Activated CD4-positive, alpha-beta T cell treated with anti-CD3 and anti-CD28 coated beads, Interleukin-2, amount 10 ng/mL, durations not matched to agents 24 days and 14 days (primary cell): ENCODE results near the gene FSCN2. TPM values are rescaled to one million over a fixed set of nuclear protein-coding genes. Genes with fewer than 3 reads are reported as not detected.

Experiments used
- DNase-seq: peaks from one replicate; pipeline ENCODE4 v3.0.0; 2022
- H3K27ac Mint-ChIP-seq: one replicate; pipeline ENCODE4 v1.8.0; 2022; ENCODE audit warnings: mild to moderate bottlenecking, mixed read lengths
- H3K27me3 Mint-ChIP-seq: one replicate; pipeline ENCODE4 v1.8.0; 2022; ENCODE audit warnings: mixed read lengths
- H3K36me3 Mint-ChIP-seq: one replicate; pipeline ENCODE4 v1.8.0; 2022; ENCODE audit warnings: low read depth, mild to moderate bottlenecking, mixed read lengths
- H3K4me1 Mint-ChIP-seq: one replicate; pipeline ENCODE4 v1.8.0; 2021; ENCODE audit warnings: mixed read lengths
- H3K4me3 Mint-ChIP-seq: one replicate; pipeline ENCODE4 v1.8.0; 2022; ENCODE audit warnings: mild to moderate bottlenecking, moderate library complexity, mixed read lengths
- H3K9me3 Mint-ChIP-seq: one replicate; pipeline ENCODE4 v1.8.0; 2021; ENCODE audit warnings: mixed read lengths
- intact Hi-C: fragments of 100-400 bp; cut with micrococcal nuclease; formaldehyde crosslinking; loops from one replicate; pipeline ENCODE4 v1.15.1; 2023
- total RNA-seq: library from RNA; stranded (reverse); gene quantifications from 2 replicates; pipeline ENCODE4 v1.2.3, GENCODE V29; 2022

The FSCN2 gene
- total RNA-seq, 1 donor from 2014 or later, result 0.51 TPM

- no peaks in the 10 kb centered on the region for H3K9me3 Mint-ChIP-seq
- H3K27me3 Mint-ChIP-seq, result no peaks in the 10 kb centered on the region
- DNase-seq, result no peak
- intact Hi-C loops, result no loop called here
- H3K4me3 Mint-ChIP-seq, result no peak overlapping the region
- H3K27ac Mint-ChIP-seq, result peak overlapping the region; percentile 48
- H3K4me1 Mint-ChIP-seq, result no peaks in the 10 kb centered on the region
- peaks cover 50% of the 10 kb centered on the region for H3K36me3 Mint-ChIP-seq
Measured at GRCh38 chr17:81566461-81567126, 38.4 kb downstream of the FSCN2 start.

- no peaks in the 10 kb centered on the region for H3K9me3 Mint-ChIP-seq
- peaks cover 54% of the 10 kb centered on the region for H3K36me3 Mint-ChIP-seq
- no peak overlapping the region for H3K27ac Mint-ChIP-seq
- intact Hi-C loops, result no loop called here
- H3K4me3 Mint-ChIP-seq, result no peak overlapping the region
- H3K27me3 Mint-ChIP-seq, result no peaks in the 10 kb centered on the region
- H3K4me1 Mint-ChIP-seq, result no peaks in the 10 kb centered on the region
- no peak for DNase-seq
Measured at GRCh38 chr17:81567191-81567590, 39.0 kb downstream of the FSCN2 start.

GRCh38 chr17:81568416-81568815, 40.2 kb downstream of the FSCN2 start:
- no peak for DNase-seq
- Mint-ChIP-seq H3K4me1 (no peaks in the 10 kb centered on the region), H3K27me3 (no peaks in the 10 kb centered on the region), H3K36me3 (peaks cover 56% of the 10 kb centered on the region), H3K9me3 (no peaks in the 10 kb centered on the region), H3K4me3 (no peak overlapping the region), H3K27ac (no peak overlapping the region)
- intact Hi-C loops, result no loop called here

- DNase-seq, result no peak
- no peaks in the 10 kb centered on the region for H3K4me1 Mint-ChIP-seq
- no peak overlapping the region for H3K27ac Mint-ChIP-seq
- no peaks in the 10 kb centered on the region for H3K27me3 Mint-ChIP-seq
- intact Hi-C loops, result no loop called here
- no peaks in the 10 kb centered on the region for H3K9me3 Mint-ChIP-seq
- H3K4me3 Mint-ChIP-seq, result no peak overlapping the region
- peaks cover 57% of the 10 kb centered on the region for H3K36me3 Mint-ChIP-seq
Measured at GRCh38 chr17:81569986-81570514, 41.9 kb downstream of the FSCN2 start.

- Mint-ChIP-seq H3K4me3 (no peak overlapping the region), H3K27ac (no peak overlapping the region), H3K9me3 (no peaks in the 10 kb centered on the region), H3K4me1 (no peaks in the 10 kb centered on the region), H3K36me3 (peaks cover 54% of the 10 kb centered on the region), H3K27me3 (no peaks in the 10 kb centered on the region)
- intact Hi-C loops, result no loop called here
- no peak for DNase-seq
Measured at GRCh38 chr17:81570964-81571363, 42.8 kb downstream of the FSCN2 start.

- peaks cover 51% of the 10 kb centered on the region for H3K36me3 Mint-ChIP-seq
- intact Hi-C loops, result no loop called here
- H3K9me3 Mint-ChIP-seq, result no peaks in the 10 kb centered on the region
- H3K27ac Mint-ChIP-seq, result no peak overlapping the region
- H3K27me3 Mint-ChIP-seq, result no peaks in the 10 kb centered on the region
- DNase-seq, result no peak
- H3K4me3 Mint-ChIP-seq, result no peak overlapping the region
- H3K4me1 Mint-ChIP-seq, result peaks cover 4% of the 10 kb centered on the region
Measured at GRCh38 chr17:81572563-81573168, 44.5 kb downstream of the FSCN2 start.

- no peaks in the 10 kb centered on the region for H3K27me3 Mint-ChIP-seq
- intact Hi-C loops, result no loop called here
- no peak for DNase-seq
- peaks cover 44% of the 10 kb centered on the region for H3K36me3 Mint-ChIP-seq
- H3K27ac Mint-ChIP-seq, result no peak overlapping the region
- no peak overlapping the region for H3K4me3 Mint-ChIP-seq
- H3K4me1 Mint-ChIP-seq, result peaks cover 7% of the 10 kb centered on the region
- H3K9me3 Mint-ChIP-seq, result no peaks in the 10 kb centered on the region
Measured at GRCh38 chr17:81573794-81574642, 45.8 kb downstream of the FSCN2 start.

- no peaks in the 10 kb centered on the region for H3K27me3 Mint-ChIP-seq
- peaks cover 10% of the 10 kb centered on the region for H3K4me1 Mint-ChIP-seq
- intact Hi-C loops, result no loop called here
- peaks cover 45% of the 10 kb centered on the region for H3K36me3 Mint-ChIP-seq
- no peak overlapping the region for H3K27ac Mint-ChIP-seq
- no peaks in the 10 kb centered on the region for H3K9me3 Mint-ChIP-seq
- DNase-seq, result no peak
- H3K4me3 Mint-ChIP-seq, result no peak overlapping the region
Measured at GRCh38 chr17:81574643-81574956, 46.4 kb downstream of the FSCN2 start.

GRCh38 chr17:81575836-81576235, 47.7 kb downstream of the FSCN2 start:
- H3K4me1 Mint-ChIP-seq, result peaks cover 10% of the 10 kb centered on the region
- H3K9me3 Mint-ChIP-seq, result no peaks in the 10 kb centered on the region
- no peak for DNase-seq
- H3K4me3 Mint-ChIP-seq, result no peak overlapping the region
- no peak overlapping the region for H3K27ac Mint-ChIP-seq
- H3K36me3 Mint-ChIP-seq, result peaks cover 47% of the 10 kb centered on the region
- intact Hi-C loops, result no loop called here
- H3K27me3 Mint-ChIP-seq, result no peaks in the 10 kb centered on the region

GRCh38 chr17:81576621-81577277, 48.6 kb downstream of the FSCN2 start:
- intact Hi-C loops, result no loop called here

GRCh38 chr17:81577278-81578000, 49.3 kb downstream of the FSCN2 start:
- H3K4me1 Mint-ChIP-seq, result peaks cover 10% of the 10 kb centered on the region
- intact Hi-C loops, result no loop called here
- no peak overlapping the region for H3K4me3 Mint-ChIP-seq
- no peaks in the 10 kb centered on the region for H3K9me3 Mint-ChIP-seq
- DNase-seq, result no peak
- peaks cover 41% of the 10 kb centered on the region for H3K36me3 Mint-ChIP-seq
- H3K27ac Mint-ChIP-seq, result peak overlapping the region; percentile 10
- no peaks in the 10 kb centered on the region for H3K27me3 Mint-ChIP-seq

More at GRCh38 chr17:81576621-81577277, 48.6 kb downstream of the FSCN2 start:
- H3K27ac Mint-ChIP-seq, result no peak overlapping the region
- no peak for DNase-seq
- H3K36me3 Mint-ChIP-seq, result peaks cover 42% of the 10 kb centered on the region
- peaks cover 10% of the 10 kb centered on the region for H3K4me1 Mint-ChIP-seq
- H3K9me3 Mint-ChIP-seq, result no peaks in the 10 kb centered on the region
- H3K4me3 Mint-ChIP-seq, result no peak overlapping the region
- no peaks in the 10 kb centered on the region for H3K27me3 Mint-ChIP-seq

- intact Hi-C loops, result no loop called here
- H3K27me3 Mint-ChIP-seq, result no peaks in the 10 kb centered on the region
Measured at GRCh38 chr17:81578038-81578441, 49.9 kb downstream of the FSCN2 start.

GRCh38 chr17:81578561-81579225, 50.5 kb downstream of the FSCN2 start:
- no peaks in the 10 kb centered on the region for H3K27me3 Mint-ChIP-seq
- DNase-seq, result no peak
- no peak overlapping the region for H3K4me3 Mint-ChIP-seq
- no peaks in the 10 kb centered on the region for H3K9me3 Mint-ChIP-seq
- H3K36me3 Mint-ChIP-seq, result peaks cover 41% of the 10 kb centered on the region
- peak overlapping the region; percentile 61 for H3K27ac Mint-ChIP-seq
- intact Hi-C loops, result no loop called here
- H3K4me1 Mint-ChIP-seq, result peaks cover 10% of the 10 kb centered on the region

More at GRCh38 chr17:81578038-81578441, 49.9 kb downstream of the FSCN2 start:
- Mint-ChIP-seq H3K4me3 (no peak overlapping the region), H3K36me3 (peaks cover 38% of the 10 kb centered on the region), H3K9me3 (no peaks in the 10 kb centered on the region), H3K27ac (peak overlapping the region; percentile 61), H3K4me1 (peaks cover 10% of the 10 kb centered on the region)
- no peak for DNase-seq
